NCI-H460 (cell line): ENCODE results near the gene TBC1D2B. TPM values are rescaled to one million over a fixed set of nuclear protein-coding genes. Genes with fewer than 3 reads are reported as not detected.

ENCODE experiments used
- DNase-seq: peaks from one replicate; pipeline ENCODE4 v3.0.0-alpha.2; 2016; ENCODE audit warnings: low read depth; ENCODE audit errors: extremely low read depth
- total RNA-seq: library from RNA; depleted of rRNA; stranded (reverse); fragments of >200 nt; shearing (Covaris generic); gene quantifications from 2 replicates; pipeline ENCODE4 v1.2.3, GENCODE V29; 2014

TBC1D2B gene
- total RNA-seq, 1 experiment from 2014 or later, result 4.8 TPM

DNA sequence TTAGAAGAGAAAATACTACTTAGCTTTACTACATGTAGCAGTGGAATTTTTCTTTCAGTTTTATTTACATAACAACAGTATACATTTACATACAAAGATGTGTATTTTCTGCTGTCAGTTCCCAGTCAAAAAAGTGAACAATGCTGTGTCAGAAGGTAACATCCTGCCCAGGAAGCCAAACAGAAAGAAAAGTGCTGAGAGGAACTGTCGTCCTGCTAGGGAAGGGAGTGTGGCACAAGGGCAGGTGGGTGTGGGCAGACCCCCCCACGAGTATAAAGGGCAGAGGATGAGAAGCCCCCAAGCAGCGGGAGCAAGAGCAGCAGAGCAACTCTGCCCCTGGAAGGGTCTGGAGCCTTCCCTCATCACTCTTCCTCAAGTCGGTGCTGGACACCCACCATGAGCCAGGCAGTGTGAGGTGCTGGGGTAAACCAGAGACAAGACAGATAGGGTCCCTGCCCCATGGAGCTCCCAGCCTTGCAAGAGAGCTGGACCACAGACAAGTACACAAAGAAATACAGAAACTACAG is 39.7 kb downstream of the TBC1D2B start:
- DNase-seq, result no peak

DNA sequence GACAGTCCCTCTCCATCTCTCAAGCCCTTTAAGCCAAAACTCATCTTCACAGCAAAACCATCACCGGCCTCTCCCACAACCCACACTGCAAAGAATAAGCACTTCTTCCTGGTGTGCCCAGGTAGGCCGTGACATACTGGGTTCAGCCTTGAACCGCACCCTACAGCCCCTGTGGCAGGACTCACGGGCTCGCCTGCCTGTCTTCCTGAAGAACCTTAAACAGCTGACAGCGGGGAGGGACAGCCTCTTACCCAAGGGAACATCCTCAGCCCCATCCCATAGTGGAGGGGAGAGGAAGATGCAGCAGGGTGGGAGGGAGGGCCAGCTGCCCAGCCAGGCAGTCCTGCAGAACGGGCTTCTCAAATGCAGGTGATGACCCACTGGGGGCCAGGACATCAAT is 40.2 kb downstream of the TBC1D2B start:
- no peak for DNase-seq

DNA sequence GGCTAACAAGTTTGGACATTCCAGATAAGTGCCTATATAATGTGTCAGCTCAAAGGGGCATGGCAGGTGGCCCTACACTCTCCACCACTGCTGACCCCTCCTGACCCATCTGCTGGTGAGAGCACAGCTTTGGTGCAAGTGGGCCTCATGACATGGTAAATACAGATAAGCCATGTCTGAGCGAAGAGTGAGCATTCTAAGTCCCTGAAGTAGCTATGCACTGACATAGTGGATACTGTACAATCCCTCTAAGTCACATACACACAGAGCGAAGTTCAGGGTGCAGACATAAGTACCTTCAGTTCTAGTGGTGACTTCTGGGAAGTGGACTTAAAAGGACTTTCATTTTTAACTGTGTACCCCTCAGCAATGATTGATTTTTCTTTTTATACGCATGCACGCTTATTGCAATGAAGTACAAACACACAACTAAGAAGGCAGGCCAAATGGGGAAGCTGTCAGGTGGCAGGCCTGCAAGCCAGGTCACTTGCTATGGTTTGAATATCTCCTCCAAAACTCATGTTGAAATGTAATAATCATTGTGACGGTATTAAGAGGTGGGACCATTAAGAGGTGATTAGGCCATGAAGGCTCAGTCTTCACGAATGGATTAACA is 41.5 kb downstream of the TBC1D2B start:
- DNase-seq, result no peak

DNA sequence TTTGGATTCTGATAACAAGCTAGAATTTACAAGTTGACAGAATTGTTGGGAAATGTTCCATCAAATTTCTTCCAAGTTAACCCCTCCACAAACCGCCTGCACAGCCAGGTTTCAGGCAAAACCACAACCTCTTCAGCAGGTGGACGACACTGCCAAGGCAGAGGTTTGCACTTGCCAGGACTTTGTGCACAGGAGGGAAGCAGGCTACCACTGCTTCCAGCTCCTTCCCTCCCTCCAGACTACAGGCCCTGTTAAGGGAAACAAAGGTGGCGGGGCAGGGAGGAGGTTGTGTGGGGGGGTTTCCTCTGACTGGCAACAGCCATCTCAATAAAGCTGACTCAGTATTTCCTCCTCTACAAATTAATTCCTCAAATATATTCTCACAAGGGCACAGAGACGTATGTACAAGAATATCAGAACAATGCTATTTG is 42.2 kb downstream of the TBC1D2B start:
- DNase-seq, result no peak

DNA sequence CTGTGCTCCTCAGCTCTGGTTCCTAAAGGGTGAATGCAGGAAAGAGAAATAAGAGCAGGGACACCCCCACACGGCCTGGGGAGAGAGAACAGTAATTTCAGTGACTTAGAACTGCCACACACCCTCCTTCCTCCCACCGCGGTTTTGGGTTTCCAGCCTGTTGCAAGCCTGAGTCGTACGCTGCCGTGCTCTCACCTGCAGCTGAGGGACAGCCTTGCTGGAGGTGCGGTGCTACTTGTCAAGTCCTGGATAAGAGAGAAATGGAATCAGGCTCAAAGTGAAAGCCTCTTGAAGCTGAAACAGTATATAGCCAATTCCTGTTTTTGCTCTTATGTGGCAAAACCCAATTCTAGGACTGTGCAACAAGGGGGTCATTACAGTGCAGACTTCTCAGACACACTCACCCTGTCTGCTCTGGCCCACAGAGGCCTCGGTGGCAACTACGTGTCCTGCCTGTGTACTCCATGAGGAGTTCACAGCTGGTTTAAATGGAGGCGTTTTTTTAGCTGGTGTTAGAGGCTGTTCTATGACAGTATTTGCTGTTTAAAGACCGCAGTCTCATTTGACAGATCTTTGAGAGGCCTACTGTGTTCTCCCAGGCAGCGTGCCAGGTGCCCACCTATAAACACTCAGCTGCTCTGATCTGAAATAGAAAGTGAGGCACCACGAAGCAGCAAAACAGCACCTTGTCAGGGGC is 42.9 kb downstream of the TBC1D2B start:
- DNase-seq, result no peak

DNA sequence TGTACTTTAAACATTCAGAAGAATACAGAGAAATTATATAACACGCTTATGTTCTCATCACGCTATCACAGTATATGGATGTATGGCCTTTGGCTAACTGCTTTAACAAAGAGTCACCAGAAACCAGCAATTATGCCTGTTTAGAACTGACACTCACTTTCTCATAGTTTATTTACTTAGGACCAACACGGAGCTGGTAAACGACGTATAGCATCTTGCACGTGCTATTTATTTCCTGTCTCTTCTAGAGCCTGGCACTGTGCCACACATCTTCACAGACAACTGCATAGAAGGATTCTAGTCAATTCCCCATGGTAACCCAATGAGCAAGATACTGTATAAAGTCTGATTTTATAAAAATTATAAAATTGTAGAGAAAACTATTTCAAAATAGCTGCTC is 43.6 kb downstream of the TBC1D2B start:
- DNase-seq, result no peak

DNA sequence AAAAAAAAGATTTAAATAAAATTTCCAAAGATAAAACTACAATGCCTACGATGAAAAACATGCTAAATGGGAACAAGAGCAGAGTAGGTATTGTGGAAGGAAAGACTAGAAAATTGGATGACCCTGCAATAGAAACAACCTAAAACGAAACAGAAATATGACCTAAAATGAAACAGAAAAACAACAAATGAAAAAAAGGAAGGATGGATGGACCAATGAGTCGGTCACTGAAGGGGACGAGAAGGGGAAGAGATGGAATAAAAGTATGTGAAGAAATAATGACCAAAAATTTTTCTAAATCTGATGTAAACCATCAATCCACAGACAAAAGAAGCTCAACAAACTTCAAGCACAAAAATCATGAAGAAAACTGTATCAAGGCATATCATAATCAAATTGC is 44.8 kb downstream of the TBC1D2B start:
- DNase-seq, result no peak

DNA sequence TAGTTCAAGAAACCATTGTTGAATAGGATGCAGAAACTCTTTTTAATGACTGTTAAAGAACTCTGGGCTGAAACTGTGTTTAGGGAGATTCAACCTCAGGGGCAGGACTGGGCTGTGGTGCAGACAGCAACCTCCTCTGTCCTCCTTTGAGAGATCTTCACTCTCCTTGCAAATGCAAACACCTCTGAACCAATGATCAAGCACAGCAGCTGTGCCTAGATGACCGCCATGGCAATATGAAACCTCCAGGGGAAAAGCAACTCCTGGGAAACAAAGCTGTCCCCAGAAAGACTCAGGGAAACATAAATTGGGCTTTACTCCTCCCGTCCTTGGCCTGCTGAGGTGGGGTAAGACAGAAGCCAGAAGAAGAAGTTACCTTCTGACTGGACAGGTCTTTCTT is 52.6 kb downstream of the TBC1D2B start:
- DNase-seq, result no peak

DNA sequence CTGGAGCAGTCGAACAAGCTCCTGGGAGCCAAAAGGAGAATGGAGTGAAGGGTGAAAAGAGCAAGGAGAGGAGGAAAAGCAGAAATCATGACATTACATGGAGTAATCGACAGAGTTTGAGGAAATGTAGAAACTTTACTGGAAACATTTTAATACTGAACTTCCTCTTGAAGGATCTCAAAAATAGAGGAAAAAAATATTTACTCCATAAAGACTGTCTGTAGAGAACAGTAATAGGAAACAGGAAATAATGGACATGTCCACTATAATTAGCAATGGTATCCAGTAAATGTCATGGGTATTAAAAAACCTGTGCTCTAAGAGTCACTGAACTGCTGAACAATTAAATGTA is 53.0 kb downstream of the TBC1D2B start:
- DNase-seq, result no peak

DNA sequence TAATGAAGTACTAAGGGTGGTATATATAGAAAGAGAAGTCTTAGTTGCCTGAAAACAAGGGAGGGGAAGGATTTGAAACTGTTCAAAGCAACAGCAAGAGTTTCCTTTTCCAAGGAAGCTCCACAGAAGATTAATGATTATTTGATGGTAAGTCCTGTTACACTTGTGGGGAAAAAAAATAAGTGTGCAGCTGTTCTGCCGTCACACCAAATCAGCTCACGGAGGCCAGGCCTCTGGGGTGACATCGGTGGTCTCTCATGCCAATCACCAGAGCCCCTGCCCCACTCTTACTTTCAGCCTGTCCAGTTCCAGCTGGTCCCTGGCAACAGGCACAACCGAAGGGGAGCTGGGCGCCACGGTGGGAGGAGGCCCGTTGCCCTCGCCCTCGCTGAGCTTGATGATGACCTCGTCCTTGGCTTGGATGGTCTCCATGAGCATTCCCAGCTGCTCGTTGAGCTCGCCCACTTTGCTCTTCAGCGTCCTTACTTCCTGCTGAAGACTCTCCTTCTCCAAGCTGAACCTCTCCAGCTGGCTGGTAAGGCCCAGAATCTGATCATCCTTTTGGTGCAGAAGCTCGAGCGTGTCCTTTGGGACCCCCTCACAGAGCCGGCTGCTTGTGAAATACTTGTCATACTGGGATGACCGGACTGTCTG is 53.5 kb downstream of the TBC1D2B start:
- DNase-seq, result no peak

DNA sequence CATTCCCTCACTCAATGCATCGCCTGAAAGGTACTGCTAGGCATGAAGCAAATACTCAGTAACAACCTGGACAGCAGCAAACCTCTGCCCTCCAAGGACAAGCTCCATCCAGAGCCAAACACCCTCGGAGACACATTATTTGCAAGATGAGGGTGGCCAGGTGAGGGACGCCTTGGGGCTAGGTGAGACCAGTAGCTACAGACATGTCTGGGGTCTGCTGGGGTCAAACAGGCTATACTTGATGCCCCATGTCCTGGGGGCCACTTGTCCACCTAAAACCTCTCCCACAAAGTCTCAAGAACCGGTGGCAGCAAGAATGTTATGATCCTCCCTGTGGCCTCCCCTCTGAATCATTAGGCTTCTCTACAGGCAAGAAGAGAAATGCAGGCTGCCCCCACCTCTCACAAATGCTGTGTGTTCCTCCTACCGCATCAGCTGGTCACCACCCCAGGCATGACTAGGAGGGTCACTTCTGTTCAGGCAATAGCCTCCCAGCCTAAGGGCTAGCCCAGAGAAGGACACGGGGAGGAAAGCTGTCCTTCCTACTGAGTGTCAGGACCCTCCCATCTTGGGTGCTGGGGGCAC is 54.3 kb downstream of the TBC1D2B start:
- no peak for DNase-seq

DNA sequence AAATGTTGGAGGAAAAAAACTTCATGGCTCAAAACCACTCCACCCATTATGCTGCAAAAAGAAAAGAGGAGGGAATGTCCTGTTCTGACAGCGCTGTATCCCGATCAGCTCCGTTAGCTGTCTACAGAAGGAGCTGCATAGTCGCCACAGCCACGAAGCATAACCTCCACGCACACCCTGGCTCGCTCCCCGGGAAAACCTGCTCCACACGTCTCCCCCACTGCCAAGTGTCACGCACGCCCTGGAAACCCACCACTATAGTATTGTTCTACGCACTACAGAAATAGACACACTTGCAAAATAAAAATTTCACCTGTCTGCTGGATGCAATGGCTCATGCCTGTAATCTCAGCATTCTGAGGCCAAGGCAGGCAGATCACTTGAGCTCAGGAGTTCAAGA is 55.8 kb downstream of the TBC1D2B start:
- DNase-seq, result no peak

DNA sequence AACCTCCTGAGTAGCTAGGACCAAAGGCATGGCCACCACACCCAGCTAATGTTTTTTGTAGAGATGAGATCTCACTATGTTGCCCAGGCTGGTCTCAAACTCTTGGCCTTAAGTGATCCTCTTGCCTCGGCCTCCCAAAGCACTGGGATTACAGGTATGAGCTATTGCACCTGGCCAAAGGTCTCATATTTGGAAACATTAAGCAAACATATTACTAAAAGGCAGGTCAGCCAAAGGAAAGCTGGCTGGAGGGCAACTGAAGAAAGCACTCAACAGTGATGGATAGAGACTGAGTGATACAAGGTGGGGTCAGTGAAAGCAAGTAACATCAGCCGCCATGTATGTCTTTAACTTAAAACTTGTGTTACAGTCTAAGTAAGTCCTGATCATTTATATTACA is 57.5 kb downstream of the TBC1D2B start:
- DNase-seq, result no peak

DNA sequence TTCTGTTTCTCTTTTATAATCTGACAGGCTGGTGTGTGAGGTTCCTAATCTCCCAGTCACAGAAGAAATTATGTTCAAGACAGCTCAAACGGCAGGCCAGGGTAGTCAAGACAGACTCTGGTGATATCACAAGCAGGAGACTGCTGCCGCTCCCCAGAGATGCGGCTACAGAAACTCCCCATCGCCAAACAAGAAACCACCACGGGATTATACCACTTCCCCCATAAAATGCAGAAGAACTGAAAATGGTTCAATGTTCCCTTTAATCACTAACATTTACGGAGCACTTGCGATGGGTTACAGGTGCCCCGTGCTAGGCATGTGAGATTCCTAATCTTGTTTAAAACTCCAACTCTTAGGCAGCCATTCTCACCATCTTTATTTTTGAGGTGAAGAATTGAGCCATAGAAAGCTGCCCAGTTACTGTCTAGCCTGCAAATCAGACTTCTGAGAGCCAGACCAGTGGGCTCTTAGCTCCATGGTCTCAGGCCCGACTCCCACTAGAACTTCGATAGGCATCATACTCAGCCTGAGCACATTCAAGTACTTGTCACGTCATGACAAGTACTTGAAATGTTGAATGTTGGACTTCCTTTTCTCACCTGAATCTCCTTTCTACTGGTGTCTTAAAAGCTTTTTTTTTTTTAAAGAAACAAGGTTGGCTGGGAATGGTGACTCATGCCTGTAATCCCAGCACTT is 58.4 kb downstream of the TBC1D2B start:
- DNase-seq, result no peak

DNA sequence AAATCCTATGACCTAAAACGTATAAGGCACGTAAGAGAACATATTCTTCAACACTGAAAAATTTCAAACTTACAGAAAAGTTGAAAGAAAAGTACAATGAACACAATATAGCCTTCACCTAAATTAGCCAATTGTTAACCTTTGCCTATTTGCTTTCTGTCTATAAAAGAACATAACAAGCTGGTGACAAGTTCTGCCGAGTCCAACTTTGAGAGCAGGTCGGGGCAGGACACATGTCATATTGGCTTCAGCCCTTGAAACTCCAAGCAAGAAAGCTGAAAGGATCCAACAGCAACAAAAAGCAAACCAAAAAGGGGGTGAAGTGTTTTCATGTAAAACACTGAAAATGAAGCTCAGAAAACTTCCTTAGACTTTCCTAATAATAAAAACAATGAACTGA is 59.1 kb downstream of the TBC1D2B start:
- DNase-seq, result no peak

DNA sequence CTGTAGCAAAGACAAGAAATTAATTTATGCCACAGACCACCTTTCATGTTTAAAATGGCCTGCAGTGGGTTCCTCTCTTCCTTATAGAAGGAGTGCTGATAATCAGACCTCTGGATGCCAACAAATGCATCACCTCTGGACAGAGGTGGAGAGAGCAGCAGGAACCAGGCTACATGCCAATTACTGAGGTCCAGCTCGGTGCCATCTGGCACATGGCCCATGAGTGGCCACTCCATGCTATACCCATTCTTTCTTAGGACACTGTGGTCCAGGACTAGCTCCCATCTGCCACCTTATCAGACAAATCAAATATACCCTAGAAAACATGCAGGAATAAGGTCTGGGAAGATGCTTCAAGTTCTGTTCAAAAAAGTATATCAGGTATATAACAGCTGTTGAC is 60.7 kb downstream of the TBC1D2B start:
- DNase-seq, result no peak

DNA sequence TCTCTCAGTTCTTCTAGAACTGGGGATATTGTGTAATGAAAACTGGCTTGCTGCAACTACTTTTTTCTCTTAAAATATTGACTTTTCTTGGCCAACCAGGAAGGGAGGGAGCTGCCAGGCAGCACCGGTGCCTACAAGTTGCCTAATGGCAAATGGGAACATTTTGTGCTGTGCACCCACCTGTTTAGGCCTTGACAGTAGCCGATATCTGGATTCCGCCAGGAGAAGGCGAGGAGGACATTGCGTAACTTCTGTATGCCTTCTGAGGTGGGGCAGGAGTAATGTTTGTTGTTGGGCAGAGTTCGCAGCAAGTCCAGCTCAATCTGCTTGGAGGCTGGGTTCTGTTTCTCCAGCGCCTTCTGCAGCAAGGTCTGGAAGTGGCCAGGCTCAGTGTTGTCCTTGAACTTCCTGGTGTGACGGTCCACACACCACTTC is 64.9 kb downstream of the TBC1D2B start:
- no peak for DNase-seq

DNA sequence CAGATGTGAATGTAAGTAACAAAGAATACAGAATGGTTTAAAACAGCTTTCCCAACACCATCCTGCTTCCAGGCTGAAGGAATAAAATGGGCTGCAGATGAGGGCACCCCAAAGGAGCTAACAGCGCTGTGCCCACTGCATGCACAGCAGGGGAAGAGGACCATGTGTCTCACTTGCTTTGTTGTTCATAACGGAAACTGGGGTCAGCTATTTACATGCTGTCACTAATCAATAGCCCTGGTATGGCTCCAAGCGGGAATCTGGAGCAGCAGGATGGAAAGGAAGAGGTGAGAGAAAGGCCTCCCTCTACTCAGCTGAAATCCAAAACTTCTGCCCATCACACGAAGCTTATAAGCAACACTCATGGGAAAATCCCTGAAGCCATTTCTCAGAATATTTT is 67.4 kb downstream of the TBC1D2B start:
- DNase-seq, result no peak

DNA sequence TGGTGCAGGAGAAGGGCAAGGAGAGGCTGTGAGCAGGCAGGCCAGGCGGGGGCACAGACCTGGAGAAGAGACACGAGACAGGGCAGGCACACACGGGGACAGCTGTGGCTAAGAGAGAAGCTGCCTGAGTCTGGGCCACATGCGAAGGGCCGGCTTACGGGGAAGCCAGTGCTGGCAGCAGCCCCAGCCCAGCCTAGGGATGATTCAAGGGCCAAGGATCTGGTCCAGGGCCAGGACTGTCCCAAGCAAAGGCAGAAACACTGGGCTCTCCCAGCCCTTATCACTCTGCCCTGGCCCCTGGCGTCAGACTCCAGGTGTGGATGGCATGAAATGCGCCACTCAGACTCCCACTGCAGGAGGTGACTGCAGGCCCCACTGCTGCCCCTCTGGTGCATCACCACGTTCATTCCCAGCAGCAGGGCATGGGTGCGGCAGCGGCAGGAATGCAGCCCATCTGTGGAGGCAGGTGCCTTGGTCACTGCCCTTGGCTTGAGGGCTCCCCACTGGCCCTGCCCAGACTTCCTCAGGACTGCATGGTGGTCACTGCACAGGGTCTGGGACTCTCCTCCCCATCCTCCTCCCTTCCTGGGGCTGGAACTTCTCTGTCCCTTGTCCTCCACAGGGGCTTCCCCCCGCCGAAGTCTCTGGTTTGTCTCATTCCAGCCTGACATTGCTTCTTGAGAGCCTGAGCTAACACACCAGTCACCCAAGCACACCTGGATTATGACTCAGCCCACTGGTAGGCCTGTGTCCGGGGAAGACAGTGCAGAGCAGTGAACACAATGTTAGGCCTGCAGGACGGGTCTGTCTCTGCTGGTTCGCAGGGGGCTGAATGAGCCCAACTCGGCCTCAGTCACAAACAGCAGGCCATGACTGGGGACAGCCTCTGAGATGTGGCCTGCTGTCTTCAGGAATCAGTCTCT is 69.3 kb downstream of the TBC1D2B start:
- no peak for DNase-seq
